ENCODE results near the gene HEBP1.

HEBP1 gene

GRCh38 chr12:12990700-12991468 is 9.2 kb downstream of the HEBP1 start:
- DNase-seq (ENCODE audit: low read depth in 3 of 3) = no peak

DNA sequence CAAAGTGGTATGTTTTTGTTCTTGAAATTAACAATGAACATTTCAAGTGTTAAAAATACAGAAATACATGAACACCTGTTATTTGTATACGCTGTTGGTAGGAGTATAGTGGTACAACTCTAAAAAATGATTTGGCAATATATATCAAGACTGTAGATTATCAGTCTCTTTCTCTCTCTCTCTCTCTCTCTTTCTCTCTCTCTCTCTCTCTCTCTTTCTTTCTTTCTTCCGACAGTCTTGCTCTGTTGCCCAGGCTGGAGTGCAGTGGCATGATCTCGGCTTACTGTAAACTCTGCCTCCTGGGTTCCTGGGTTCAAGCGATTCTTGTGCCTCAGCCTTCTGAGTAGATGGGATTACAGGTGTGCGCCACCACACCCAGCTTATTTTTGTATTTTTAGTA is 12.6 kb downstream of the HEBP1 start:
- DNase-seq (ENCODE audit: low read depth in 3 of 3) = no peak

DNA sequence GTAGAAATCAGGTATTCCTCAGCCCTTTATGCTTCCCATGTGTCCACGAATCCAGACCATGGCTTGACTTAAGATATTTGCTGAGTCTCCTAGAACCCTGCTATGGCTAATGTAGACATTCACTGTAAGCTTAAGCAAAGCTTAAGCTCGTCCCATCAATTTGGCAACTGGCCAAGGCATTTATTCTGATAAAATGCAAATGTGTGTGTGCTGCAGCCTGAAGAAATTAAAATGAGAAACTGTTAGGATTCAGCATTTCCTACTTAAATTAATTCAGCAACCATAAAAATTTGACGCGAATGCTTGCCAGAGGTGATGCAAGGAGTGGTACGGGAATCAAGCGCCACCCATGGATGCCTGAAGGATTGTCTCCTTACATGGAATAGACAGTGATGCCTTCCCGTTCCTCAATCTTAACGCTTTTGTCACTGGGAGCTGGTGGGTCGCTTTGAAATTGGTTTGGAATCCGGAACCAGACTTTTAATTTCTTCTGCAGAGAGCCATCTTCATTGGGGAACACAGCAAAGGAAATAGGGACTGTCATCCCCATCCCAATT is 13.2 kb downstream of the HEBP1 start:
- no peak for DNase-seq (ENCODE audit: low read depth in 3 of 3)

DNA sequence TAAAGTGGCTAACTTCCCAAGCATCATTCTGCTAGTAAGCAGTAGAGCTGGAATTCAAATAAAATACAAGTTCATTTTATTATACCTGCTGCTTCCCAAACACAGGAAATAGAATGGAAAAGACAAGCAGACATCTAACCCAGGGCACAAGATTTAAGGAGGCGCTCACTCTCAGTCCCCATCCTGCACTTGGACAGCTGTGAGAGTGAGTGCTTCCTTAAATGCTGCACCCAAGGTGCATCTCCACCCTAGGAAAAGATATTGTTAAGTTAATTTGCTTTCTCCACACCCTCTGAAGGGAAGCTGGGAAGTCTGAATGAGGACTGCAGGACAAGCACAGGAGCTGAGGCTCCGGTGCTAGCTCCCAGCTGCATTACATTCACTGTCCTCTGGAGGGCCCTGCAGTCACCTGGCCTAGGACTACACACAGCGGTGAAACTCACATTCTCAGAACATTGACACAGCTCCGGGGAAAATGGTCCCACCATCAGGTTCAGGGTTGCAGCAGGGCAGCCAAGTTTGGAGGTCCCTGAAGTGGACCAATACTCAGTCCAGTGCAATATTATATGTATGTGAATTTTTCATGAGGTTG is 14.2 kb downstream of the HEBP1 start:
- DNase-seq (ENCODE audit: low read depth in 3 of 3) = no peak

- DNase-seq (ENCODE audit: low read depth in 3 of 3) = no peak
These were observed 15.9 kb downstream of the HEBP1 start for GRCh38 chr12:12984149-12984548.

DNA sequence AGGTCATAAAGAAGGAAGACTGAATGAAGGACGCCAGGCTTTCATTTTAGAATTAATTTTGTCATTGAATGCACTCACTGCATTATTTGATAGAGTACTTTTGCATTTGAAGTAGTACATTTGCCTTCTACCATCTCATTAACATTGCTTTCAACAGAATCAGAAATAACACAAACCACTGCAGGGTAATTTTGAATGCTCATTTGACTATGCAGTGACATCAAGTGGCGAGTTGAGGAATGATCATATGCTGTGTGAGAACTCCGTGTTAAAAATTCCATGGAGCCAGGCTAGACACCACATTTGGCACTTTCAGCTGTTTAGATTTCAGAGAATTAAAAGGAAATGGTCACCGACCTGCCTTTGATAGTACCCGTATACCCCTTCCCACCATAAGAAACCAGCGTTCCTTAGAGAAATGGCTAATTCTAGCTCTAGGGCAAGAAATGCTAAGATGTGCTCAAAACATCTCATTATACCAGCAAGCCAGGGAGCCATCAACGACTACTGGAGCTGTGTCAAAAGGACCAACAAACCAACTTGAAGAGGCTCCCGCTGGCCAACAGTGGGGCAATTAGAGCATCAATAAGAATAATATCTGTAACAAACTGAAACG is 16.5 kb downstream of the HEBP1 start:
- DNase-seq (ENCODE audit: low read depth in 3 of 3) = no peak

- DNase-seq (ENCODE audit: low read depth in 3 of 3) = no peak
These were observed 17.7 kb downstream of the HEBP1 start for GRCh38 chr12:12982331-12982730.

DNA sequence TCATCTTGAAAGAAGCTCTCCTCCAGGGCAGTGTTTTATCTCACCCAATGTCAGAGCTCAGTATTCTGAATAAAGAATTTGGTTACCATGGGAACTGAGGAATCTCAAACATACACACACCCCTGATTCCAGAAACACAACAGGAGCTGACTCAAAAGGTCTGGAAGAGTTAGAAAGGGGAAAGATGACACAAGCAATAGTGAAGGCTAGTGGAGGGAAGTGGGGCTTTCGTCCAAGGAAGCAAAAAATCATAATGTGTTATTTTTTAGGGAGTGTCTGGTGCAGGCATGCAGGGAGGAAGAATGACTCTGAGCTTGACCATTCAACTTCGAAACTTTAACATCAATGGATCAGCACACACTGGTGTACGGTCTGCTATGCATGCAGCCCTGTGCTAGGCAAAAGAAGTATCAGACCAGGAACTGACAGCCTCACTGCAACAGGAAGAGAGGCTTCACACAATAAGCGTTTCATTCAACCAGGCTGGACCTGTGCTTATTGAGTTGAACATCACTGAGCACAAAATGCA is 20.3 kb downstream of the HEBP1 start:
- no peak for DNase-seq (ENCODE audit: low read depth in 3 of 3)

GRCh38 chr12:12979126-12979525 is 20.9 kb downstream of the HEBP1 start:
- no peak for DNase-seq (ENCODE audit: low read depth in 3 of 3)

- DNase-seq (ENCODE audit: low read depth in 3 of 3) = no peak
These were observed 22.8 kb downstream of the HEBP1 start for GRCh38 chr12:12977231-12977630.

GRCh38 chr12:12976366-12976765 is 23.7 kb downstream of the HEBP1 start:
- DNase-seq (ENCODE audit: low read depth in 3 of 3) = no peak

DNA sequence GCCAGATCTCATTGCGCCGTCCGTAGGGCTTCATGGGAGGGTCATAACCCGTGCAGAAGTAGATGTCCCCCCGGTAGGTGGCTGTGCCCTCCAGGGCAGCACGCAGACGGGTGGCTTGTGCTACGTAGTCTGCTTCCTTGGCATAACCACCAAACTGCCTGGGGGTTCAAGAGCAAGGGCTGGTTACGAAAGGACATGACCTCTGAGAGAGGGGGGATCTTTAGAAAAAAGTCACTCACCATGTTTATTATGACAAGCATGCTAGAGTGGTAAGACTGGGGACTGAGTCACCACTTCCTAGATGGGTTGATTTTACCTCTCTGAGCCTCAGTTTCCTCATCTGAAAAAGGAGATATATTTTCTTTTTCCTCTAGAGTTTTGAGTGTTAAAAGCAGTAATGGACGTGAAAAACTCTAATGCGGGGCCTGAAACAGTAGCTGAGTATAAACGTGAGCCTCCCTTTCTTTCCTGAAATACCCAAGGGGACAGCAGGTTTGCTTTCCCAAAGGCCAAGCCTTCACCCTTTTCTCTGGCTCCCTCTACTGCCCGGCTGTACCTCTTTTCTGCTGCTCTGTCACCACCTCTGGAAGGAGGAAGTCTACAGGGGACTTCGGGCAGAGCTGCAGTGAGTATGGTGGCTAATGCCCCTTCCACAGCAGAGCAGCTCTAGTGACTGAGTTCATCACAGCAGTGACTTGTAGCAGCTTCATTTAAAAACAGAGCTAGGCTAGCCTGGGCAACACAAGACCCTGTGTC is 24.6 kb downstream of the HEBP1 start:
- DNase-seq (ENCODE audit: low read depth in 3 of 3) = no peak

DNA sequence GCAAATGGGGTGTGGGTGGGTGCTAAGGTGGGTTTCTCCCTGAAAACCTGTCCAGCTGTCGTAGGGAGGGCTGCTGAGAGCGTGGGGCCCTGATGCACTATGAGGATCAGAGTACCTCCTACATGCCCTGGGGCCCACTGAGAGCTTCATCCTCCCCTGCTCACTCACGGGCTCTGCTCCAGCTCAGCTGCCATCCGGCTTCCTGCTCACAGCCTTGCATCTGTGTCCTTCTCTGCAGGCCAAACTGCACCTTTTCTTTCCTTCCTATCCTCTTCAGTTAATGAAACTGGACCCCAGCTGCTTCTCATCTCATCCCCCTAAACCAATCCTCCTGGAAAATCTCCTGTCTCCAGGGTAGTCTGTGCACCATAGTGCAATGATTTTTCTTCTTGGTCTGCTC is 25.9 kb downstream of the HEBP1 start:
- DNase-seq (ENCODE audit: low read depth in 3 of 3) = no peak

- no peak for DNase-seq (ENCODE audit: low read depth in 3 of 3)
These were observed 27.0 kb downstream of the HEBP1 start for GRCh38 chr12:12973019-12973418.

GRCh38 chr12:12965836-12966235 is 34.2 kb downstream of the HEBP1 start:
- no peak for DNase-seq (ENCODE audit: low read depth in 3 of 3)

DNA sequence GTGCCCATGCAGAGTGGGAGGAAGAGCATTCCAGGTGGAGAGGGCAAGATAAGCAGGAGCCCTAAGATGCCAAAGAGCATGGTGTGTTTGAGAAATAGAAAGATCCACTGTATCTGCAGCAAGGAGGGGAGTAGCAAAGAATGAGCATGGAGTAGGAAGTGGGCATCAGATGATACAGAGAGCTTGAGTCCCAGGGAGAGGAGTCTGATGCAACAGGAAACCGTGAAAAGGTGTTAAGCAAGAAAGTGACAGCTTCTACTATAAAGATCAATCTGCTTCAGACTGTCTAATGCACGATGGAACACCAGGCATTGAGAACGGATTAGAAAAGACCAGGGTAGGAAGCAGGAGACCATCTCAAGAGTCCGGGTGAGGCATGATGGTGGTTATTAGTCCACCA is 35.8 kb downstream of the HEBP1 start:
- DNase-seq (ENCODE audit: low read depth in 3 of 3) = no peak

GRCh38 chr12:12960639-12961209 is 39.3 kb downstream of the HEBP1 start:
- no peak for DNase-seq (ENCODE audit: low read depth in 3 of 3)

DNA sequence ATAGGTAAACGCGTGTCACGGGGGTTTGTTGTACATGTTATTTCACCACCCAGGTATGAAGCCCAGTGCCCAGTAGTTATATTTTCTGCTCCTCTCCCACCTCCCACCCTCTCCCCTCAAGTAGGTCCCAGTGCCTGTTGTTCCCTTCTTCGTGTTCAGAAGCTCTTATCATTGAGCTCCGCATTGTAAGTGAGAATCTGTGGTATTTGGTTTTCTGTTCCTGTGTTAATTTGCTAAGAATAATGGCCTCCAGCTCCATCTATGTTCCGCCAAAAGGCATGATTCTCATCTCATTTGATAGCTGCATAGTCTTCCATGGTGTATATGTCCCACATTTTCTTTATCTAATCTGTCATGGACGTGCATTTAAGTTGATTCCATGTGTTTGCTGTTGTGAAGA is 41.2 kb downstream of the HEBP1 start:
- DNase-seq (ENCODE audit: low read depth in 3 of 3) = no peak

DNA sequence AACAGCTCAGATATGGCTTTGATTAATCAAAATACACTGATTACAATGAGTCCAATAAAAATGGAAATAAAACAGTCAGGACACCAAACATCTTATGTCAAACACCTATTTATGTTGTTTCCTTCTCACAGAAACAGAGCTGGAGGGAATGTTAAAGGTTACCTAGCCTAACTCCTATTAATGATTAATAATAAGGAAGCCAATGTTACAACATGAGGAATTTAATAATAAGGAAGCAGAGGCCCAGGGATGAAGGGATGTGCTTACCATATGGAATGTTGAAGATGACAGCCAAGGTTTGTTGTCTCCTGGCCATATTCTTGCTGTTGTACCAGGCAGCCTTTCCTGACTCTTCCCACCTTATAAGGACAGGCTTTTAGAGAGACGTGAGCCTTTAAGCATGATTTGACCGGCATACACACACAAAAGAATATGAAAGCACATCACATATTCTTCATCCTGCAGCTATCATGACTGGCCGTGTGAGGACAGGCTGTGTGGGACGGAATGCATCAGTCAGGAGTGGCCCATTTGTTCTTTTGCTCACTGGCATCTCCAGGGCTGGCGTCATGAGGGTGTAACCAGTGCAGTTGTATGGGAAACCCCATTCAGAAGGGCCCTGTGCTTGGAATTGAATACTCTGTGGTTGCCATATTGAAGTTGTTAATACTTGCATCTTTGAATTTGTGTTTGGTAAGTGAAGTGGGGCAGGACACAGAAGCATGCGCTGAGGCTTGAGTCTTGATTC is 45.0 kb downstream of the HEBP1 start:
- DNase-seq (ENCODE audit: low read depth in 3 of 3) = no peak

DNA sequence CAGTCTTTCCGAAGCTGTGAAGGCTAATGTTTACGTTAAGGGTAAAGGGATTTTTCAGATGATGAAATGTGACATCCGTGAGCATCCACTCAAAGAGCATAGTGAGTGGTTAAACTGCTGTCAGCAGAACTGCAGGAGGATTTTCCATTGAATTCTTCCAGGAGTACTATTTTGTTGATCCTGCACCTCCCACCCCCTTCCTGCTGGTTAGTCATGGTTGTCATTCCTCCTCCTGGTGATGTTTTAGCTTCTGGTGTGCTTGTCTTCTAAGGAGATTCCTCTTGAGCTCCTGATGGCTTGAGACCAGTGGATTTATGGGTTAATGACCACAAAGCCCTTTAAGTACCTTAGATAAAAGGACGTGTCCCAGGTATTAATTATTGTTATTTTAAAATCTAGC is 45.7 kb downstream of the HEBP1 start:
- DNase-seq (ENCODE audit: low read depth in 3 of 3) = no peak

- no peak for DNase-seq (ENCODE audit: low read depth in 3 of 3)
These were observed 48.0 kb downstream of the HEBP1 start, which contains the start of gene GPRC5D for GRCh38 chr12:12952036-12952435. GPRC5D (minus strand) TSS chr12:12952170; CDS start chr12:12950384, 1,786 bp downstream.
